ENCODE measurements around the gene RNF180.

Gene RNF180, protein sequence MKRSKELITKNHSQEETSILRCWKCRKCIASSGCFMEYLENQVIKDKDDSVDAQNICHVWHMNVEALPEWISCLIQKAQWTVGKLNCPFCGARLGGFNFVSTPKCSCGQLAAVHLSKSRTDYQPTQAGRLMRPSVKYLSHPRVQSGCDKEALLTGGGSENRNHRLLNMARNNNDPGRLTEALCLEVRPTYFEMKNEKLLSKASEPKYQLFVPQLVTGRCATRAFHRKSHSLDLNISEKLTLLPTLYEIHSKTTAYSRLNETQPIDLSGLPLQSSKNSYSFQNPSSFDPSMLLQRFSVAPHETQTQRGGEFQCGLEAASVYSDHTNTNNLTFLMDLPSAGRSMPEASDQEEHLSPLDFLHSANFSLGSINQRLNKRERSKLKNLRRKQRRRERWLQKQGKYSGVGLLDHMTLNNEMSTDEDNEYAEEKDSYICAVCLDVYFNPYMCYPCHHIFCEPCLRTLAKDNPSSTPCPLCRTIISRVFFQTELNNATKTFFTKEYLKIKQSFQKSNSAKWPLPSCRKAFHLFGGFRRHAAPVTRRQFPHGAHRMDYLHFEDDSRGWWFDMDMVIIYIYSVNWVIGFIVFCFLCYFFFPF

DNA sequence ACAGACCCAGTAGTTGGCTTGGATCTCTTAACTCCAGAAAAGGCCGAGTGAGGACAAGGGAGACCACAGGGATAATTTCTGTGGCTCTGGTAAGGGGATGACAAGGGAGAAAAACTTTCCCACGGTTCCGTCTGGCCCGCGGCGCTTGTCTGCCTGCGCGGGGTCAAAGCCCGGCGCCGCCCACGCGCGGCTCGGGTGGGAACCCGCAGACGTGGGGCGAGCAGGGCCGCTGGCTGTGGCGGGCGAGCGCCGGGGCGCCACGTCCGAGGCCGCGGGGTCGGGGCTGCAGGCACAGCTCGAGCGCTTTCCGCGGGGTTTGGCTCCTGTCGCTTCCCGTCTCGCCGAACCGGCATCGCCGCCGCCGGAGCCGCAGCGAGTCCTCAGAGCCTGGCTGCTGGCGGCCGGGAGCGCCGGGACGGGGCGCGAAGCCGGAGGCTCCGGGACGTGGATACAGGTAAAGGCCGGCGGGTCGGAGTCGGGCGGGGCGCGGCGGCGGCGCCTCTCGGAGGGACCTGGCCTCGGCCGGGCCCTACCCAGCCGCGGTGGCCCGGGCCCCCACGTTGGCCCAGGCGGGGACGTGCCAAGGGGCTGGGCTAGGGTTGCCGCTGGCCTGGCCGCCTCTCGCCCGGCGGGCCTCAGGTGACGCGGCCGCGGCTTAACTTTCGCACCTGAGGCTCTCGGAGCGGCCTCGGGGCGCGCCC, at the start of gene RNF180:
Gene RNF180 (plus strand): TSS at position 344 of the 701 bp plus-strand sequence. CDS start 34,965 bp downstream, outside the sequence.
- no peak for DNase-seq (ENCODE audit: low read depth in 2 of 2)

DNA sequence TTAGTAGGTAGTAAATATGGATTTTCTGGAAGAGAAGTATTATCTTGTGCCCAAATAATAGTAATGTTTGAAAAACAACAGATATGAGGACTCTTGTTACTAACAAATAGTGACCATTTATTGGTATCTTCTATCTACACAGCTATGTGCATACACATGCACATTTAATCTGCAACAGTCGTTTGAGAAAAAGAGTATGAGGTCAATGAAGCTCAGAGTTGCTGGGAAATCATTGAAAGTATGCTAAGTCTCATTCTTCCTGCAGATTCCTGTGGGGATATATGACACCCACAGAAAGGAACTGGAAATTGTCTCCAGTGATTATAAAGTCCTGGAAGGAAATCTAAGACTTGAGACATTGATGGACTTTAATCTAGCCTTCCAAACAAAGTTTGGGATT, 40.1 kb upstream of the RNF180 start:
- DNase-seq (ENCODE audit: low read depth in 2 of 2), result no peak

DNA sequence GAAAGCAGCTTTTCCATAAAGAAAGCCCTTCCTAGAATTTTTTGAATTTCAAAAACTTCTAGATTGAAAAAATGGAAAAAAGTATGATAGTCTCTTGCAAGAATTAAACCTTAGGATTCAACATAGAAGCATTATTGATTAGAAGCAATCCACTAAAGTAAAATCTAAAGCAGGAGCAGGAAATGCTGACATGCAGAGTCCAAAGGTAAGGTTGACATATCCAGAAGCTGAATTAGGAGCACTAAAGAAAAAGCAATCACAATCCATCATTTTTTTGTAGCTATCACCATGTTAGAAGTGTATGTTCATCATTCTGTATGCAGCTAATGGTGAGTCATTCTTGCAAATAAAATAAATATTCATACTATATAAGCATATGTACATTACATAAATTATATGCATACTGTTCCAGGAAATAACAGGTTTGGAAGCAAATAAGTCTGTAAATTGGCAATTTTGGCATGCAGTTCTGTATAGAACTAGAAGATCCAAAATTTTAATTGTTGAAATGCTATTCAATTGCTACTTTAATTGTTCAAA, 39.4 kb upstream of the RNF180 start:
- DNase-seq (ENCODE audit: low read depth in 2 of 2), result no peak

DNA sequence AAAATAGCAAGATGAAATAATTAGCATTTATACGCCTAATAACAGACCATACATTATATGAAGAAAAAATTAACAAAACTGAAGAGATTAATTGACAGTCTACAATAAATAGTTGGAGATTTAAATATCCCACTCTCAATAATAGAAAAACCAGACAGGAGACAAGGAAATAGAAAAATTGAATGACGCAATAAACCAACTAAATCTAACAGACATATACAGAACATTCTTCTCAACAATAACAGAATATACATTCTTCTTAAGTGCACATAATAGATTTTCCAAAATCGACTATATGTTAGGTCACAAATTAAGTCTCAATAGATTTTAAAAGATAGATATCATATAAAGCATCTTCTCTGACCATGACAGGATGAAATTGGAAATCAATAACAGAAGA, 25.6 kb upstream of the RNF180 start:
- no peak for DNase-seq (ENCODE audit: low read depth in 2 of 2)

DNA sequence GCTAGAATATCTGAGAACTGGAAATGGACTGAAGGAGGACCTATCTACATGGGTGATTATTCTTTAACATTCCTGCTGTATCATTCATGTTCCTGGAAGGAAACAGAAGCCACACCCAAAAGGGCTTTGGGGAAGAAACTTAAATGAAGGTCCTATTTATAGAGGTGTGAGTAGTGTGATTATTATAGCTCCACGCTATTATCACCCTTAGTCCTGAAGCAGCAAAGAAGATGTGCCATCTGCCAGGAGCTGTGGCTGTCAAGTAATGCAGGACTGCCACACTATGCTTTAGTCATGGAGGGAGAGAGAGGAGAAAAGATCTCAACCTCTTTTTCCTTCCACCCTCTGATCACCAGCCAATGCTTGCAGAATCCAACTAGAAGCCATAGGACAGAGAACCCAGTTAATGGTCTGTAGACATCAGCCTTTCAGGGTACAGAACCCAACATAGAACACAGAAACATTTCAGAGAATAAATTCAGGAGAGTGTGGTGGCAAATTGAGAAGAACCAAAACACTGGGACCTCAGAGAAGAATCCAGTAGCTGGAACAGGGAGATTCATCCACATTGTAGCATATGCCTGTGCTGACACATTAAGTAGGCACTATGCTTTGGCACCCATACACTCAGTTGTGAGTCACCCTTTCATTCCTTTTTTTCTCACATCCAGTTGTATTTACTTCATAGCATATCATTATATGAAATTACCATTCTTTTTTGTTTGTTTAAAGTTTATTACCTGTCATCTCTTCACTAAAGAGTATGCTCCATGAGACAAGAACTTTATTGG, 21.0 kb upstream of the RNF180 start:
- DNase-seq (ENCODE audit: low read depth in 2 of 2), result no peak

DNA sequence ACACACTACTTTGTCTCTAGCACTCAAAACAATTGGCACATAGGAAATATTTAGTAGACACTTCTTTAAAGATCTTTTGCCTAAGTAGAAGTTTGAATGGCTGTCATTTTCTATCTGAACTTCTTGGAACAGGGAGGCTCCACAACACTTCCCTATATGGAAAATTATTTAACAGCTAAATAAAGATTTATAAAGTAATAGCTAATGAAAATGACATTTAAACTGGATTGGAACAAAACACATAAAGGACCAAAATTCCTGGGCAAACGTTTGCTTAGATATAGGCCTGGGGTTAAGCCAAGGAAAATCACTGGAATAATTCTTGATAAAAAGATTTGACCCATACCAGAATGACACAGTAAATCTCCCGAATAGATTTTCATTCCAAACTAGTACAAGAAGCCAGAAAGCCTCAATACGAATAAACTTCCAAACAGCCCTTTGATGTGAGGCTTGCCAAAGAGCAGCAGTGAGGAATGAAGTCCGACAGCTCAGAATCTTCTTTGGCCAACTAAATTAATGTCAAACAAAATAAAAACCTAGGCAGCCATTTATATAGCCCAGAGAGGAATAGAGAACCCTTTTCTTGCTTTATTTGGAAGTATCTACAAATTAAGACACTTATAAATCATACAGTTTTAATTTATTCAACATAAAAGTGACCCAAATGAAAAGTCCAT, 20.3 kb upstream of the RNF180 start:
- DNase-seq (ENCODE audit: low read depth in 2 of 2), result no peak

DNA sequence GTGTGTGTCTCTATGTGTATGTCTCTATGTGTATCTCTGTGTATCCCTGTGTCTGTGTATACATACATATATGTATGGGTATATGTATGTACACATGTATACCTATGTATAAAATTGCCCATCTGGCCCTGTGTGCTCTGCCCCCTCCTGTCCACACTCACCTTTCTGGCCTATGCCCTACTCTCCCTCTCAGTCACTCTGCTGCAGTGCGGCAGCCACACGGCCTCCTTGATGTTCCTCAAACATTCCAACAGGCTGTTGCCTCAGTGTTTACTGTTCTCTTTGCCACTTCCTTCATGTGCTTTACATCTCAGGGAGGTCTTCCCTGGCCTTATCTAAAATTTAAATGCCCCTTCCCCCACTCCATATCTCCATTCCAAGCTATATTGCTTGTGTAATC, 18.3 kb upstream of the RNF180 start:
- no peak for DNase-seq (ENCODE audit: low read depth in 2 of 2)

DNA sequence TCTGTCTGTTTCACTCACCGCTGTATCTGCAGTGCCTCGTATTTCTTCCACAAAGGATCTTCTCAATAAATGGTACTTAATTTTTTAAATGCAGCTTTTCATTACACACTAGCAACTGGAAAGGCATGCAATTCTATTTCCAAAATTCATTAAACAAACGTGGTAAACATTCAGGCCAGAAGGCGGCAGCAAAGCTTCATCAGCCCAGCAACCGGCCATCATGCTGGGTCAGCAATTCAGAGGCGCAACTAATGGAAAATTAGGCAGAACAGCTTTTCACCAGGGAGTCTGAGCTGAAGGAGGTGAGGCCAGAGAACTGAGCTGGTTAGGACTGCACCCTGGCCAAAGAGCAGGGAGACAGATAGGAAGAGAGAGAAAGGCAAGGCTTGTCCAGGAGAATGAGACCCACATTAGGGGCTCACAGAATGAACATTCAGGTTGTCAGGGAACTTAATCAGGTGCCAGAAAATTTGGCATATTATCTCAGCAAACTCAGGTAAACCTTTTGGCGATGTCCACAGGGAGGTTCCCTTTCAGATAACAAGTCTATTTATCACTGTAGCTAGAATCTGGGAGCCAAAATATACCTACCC, 17.7 kb upstream of the RNF180 start:
- no peak for DNase-seq (ENCODE audit: low read depth in 2 of 2)

DNA sequence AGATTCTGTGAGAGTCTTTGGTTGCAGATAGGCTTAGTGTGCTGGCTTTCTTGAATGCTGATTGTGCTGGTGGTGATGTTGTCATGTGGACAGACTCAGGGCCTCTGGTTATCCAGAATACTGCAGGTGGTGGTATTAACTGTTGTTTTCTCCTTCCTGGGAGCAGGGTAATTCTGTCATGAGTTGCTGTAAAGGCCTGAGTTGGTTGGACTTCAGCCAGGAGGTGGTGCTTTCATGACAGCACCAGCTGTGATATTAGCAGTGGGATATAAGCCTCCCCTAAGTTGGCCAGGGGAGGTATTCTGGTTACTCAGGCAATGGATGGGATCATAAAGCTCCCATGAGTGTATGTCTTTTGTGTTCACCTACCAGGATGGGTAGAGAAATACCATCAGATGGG, 16.4 kb upstream of the RNF180 start:
- DNase-seq (ENCODE audit: low read depth in 2 of 2), result no peak

DNA sequence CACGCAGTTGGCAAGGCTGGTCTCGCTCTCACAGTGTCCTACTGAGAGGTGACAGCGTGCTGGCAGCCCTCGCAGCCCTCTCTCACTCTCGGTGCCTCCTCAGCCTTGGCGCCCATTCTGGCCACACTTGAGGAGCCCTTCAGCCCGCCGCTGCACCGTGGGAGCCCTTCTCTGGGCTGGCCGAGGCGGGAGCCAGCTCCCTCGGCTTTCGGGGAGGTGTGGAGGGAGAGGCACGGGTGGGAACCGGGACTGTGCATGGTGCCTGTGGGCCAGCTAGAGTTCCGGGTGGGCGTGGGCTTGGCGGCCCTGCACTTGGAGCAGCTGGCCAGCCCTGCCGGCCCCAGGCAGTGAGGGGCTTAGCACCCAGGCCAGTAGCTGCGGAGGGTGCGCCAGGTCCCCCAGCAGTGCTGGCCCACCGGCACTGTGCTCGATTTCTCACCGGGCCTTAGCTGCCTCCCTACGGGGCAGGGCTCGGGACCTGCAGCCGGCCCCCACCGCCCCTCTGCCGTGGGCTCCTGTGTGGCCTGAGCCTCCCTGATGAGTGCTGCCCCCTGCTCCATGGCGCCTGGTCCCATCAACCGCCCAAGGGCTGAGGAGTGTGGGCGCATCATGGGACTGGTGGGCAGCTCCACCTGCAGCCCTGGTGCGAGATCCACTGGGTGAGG, 15.7 kb upstream of the RNF180 start:
- no peak for DNase-seq (ENCODE audit: low read depth in 2 of 2)

DNA sequence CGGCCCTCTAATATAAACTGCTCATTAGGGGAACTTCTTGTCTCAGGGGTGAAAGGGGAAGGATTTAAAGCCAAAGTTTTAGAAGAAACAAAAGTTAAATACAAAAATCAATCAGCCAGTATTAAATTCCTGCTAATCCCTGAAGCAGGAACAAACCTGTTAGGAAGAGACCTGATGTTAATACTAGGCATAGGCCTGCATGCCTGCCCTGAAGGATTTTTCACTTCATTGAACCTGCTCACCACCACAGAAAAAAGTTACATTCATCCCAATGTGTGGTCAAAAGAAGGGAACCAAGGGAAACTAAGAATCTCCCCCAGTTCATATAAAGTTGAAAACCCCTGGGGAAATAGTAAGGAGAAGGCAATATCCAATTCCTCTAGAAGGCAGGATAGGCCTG, 9.4 kb upstream of the RNF180 start:
- no peak for DNase-seq (ENCODE audit: low read depth in 2 of 2)

DNA sequence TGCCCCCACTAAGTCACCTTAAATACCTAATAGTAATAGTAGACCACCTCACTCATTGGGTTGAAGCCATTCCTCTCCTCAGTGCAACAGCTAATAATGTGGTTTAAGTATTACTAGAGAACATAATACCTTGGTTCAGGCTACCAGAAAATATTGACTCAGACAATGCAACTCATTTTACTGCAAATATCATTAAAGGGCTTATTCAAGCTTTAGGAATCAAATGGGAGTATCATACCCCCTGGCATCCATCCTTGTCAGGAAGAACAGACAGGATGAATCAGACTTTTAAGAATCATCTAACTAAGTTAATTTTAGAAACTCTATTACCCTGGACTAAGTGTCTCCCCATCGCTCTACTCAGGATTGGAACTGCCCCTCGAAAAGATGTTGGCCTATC, 6.8 kb upstream of the RNF180 start:
- no peak for DNase-seq (ENCODE audit: low read depth in 2 of 2)

DNA sequence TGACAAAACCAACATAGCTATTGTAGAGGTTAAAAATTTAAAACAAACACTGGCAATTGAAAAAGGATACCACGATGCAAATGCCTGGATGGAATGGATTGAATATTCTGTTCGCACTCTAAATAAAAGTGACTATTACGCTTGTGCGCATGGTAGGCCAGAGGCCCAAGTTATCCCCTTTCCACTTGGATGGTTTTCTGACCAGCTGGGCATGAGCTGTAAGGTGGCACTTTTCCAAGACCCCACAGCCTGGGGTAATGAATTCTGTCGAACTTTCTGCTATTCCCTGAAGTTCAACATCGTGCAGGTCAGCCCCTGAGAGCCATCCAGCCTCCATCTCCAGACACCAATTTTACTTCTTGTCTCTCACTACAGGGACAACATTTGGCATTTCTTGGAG, 5.4 kb upstream of the RNF180 start:
- DNase-seq (ENCODE audit: low read depth in 2 of 2), result no peak

DNA sequence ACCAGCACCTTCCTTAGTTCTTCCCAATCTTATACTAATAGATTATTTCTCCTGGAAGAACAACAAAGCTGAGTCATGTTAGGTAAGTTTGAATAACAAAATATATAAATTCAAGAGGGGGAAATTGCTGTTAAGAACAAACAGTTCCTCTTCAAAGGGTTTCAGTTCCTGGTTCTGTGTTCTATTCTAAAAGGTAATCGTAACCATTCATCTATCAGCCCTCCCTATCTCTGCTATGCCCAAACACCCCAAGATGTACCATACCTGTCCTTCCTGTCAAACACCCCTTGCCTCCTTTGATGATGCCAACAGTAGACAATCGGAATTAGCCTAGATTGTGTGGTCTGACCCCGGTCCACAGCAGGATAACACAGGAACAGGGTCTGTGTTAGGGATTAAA, 4.2 kb upstream of the RNF180 start:
- no peak for DNase-seq (ENCODE audit: low read depth in 2 of 2)

DNA sequence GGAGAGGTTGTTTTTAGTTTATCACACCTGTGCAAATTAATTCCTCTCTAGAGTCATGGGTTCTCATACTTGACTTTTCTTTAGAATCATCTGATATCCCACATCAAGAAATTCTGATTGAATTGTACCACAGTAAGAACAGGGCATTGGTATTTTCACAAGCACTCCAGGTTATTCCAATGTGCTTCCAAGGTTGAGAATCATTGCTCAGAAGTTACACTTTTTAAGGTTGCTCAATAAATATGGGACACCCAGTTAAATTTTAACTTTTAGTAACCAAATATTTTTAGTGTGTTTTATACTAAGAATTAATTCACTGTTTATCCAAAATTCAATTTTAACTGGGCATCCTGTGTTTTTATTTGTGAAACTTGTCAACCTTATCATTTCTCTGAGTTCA, 2.5 kb upstream of the RNF180 start:
- DNase-seq (ENCODE audit: low read depth in 2 of 2), result no peak

DNA sequence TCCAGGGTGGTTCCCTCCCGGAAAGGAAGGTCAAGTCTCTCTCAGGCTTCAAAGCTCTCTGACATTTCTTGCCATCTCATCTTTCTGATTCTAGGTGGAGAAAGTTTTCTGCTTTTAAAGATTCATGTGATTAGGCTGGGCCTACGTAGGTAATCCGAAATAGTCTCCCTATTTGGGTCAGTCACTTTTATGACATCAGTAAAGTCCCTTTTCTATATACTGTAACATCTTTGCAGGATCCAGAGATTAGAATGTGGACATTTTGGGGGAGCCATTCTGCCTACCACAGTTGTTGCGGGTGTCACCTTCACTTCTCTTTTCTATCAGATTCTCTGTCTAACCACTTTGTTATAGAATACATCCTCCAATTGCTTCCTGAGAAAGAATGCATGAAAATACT, 1.9 kb upstream of the RNF180 start:
- DNase-seq (ENCODE audit: low read depth in 2 of 2), result no peak

DNA sequence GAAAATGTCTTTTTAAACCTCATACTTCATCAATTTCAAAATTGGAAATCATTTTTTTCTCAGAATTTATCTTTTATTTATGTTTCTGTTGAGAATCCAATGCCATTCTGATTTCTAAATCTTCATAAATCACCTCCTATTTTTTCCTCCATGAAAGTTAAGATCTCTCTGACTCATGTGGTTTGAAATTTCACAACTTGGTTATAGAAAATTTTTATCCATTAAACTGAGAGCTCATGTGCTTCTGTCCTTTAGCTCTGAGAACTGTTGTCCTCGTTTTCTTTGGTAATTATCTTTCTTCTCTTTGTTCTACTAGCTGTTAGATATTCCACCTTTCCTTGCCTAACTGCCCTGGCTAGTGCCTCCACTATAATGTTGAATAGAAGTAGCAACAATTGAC, 1.5 kb upstream of the RNF180 start:
- no peak for DNase-seq (ENCODE audit: low read depth in 2 of 2)

DNA sequence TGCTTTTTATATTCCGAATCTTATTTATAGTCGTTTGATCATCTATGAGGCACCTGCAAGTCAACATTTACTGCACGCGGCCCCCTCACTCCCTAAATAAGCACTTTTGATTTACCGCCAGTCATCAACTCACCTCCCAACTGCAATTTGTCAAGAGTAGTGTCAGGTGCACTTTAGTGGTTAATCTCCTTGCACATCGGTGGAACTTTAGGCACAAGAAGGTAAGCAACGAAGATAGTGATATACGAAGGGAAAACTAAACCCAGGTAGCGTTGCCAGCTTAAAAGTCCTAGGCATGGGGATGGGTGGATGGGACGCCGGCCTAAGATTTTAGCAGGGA, 513 bp upstream of the RNF180 start:
- no peak for DNase-seq (ENCODE audit: low read depth in 2 of 2)

DNA sequence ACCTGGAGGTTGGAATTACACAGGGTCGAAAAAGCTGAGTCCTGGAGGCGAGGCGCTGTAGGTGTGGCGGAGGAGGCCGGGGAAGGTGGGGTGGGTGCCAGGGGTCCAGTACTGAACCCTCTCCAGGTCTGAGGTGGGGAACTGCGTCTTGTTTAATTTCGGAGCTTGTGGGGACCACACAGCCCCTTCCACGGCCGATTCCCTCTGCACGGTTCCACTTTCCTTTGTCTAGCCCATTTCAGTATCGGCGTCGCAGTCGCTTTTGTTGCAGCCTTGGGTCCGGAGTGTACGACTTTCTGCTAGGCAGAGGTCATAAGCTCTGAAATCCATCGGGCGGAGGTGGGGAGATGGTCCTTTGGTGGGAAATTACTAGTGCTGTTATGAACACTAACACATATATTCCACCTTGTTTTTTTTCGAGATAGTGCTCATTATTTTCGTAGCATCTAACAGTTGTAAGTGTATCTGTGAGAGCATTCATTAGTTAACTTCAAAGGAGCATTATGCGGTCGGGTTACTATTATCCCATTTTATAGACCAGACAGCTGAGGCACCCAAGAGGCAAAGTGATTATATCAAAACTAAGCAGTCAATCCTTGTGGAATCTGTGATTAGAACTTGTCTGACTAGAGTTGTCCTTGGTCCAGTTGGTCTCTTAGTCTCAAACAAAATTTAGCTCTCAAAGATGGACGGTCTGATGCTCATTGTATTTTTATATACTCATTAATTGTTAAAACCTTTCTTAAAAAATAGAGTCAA, 737 bp downstream of the RNF180 start:
- no peak for DNase-seq (ENCODE audit: low read depth in 2 of 2)

DNA sequence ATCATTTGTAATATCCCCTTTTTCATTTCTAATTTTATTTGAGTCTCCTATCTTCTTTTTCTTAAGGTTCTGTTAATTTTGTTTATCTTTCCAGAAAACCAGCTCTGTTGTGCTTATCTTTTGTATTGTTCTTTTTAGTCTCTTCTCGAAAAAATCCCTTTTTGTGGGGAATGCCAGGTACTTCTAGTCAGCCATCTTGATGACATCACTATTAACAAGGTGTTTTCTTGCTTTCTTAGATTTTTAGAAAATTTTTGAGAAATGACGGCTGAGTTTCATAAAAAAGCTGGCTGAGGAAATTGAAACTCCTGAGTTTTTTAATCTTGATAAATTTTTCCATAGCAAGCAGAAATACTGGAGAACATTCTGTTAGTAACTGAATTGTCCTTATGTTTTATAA, 10.7 kb downstream of the RNF180 start:
- DNase-seq (ENCODE audit: low read depth in 2 of 2), result no peak

Measured in stimulated activated CD8-positive, alpha-beta memory T cell treated with anti-CD3 and anti-CD28 coated beads, Interleukin-15, amount 100 ng/mL, for 48 hours (primary cell).